ENCODE measurements around the gene ACOX2.

Gene ACOX2

DNA sequence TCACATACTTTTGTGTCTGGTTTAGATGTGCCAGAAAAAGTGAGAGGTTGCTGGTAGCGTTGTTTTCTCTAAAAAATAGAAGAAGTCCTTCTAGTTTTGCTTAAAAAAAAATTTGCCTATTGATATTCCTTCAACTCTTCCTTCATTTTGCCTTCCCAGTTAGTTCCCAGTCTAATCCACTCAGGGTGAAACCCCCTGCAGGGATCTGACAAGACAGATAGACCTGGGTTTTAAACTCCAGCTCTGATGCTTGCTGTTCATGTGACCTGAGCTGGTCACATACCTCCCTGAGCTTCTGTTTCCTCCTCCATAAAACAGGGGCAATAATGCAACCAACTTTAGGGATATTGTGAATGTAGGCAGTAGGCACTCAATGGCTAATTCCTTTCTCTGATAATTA, 63.7 kb downstream of the ACOX2 start:
- H3K4me3 ChIP-seq (ENCODE audit: low read length) = no peak overlapping the region
- no peak for DNase-seq (ENCODE audit: low read depth)
- TF ChIP-seq, protein P1, sequence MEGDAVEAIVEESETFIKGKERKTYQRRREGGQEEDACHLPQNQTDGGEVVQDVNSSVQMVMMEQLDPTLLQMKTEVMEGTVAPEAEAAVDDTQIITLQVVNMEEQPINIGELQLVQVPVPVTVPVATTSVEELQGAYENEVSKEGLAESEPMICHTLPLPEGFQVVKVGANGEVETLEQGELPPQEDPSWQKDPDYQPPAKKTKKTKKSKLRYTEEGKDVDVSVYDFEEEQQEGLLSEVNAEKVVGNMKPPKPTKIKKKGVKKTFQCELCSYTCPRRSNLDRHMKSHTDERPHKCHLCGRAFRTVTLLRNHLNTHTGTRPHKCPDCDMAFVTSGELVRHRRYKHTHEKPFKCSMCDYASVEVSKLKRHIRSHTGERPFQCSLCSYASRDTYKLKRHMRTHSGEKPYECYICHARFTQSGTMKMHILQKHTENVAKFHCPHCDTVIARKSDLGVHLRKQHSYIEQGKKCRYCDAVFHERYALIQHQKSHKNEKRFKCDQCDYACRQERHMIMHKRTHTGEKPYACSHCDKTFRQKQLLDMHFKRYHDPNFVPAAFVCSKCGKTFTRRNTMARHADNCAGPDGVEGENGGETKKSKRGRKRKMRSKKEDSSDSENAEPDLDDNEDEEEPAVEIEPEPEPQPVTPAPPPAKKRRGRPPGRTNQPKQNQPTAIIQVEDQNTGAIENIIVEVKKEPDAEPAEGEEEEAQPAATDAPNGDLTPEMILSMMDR (conservative IDR thresholded peaks at IDR 0.05; ENCODE audit: low read length) = no peak

GRCh38 chr3:58471025-58471887, 65.7 kb downstream of the ACOX2 start:
- TF ChIP-seq, protein P1 (conservative IDR thresholded peaks at IDR 0.05; ENCODE audit: low read length) = no peak
- DNase-seq (ENCODE audit: low read depth) = peak; percentile 85
- no peak overlapping the region for H3K4me3 ChIP-seq (ENCODE audit: low read length)

- TF ChIP-seq, protein P1 (conservative IDR thresholded peaks at IDR 0.05; ENCODE audit: low read length) = no peak
- H3K4me3 ChIP-seq (ENCODE audit: low read length) = no peak overlapping the region
- no peak for DNase-seq (ENCODE audit: low read depth)
Observed at GRCh38 chr3:58470363-58471024, 66.5 kb downstream of the ACOX2 start.

DNA sequence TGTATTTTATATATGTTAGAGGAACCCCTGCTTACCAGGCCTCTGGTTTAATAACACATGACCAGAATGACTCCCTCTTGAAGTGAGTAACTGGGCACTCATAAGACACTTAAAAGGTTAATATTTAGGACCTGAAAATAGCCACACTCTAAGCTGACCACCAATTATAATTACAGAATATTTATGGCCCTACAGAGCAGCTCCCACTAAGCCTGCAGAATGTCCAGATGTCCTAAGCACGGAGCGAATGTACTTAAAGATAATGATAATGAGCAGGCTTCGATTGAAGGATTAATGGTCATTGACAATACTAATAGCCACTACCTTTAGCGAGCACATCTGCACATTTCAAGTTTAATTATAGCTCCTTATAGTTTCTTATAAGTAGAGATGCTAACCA, 67.9 kb downstream of the ACOX2 start:
- TF ChIP-seq, protein P1 (conservative IDR thresholded peaks at IDR 0.05; ENCODE audit: low read length) = no peak
- DNase-seq (ENCODE audit: low read depth) = no peak
- H3K4me3 ChIP-seq (ENCODE audit: low read length) = no peak overlapping the region

- TF ChIP-seq, protein P1 (conservative IDR thresholded peaks at IDR 0.05; ENCODE audit: low read length) = no peak
- H3K4me3 ChIP-seq (ENCODE audit: low read length) = no peak overlapping the region
- no peak for DNase-seq (ENCODE audit: low read depth)
Observed at GRCh38 chr3:58466899-58467563, 70.0 kb downstream of the ACOX2 start.

GRCh38 chr3:58464866-58465265, 72.1 kb downstream of the ACOX2 start:
- DNase-seq (ENCODE audit: low read depth) = no peak
- H3K4me3 ChIP-seq (ENCODE audit: low read length) = no peak overlapping the region
- TF ChIP-seq, protein P1 (conservative IDR thresholded peaks at IDR 0.05; ENCODE audit: low read length) = no peak

All from AG10803 (cell line).